Neural progenitor cell (in vitro differentiated cells): Measurements from ENCODE around the gene EPHB3.

Experiments used
- EZH2phosphoT487 ChIP-seq: fragments of 200-600 bp; sonication (generic); IDR thresholded peaks from 2 replicates; pipeline ENCODE4 v1.6.1; 2017; ENCODE audit warnings: antibody characterized with exemption
- TF ChIP-seq, protein P1 (sequence below): fragments of 200-600 bp; sonication (generic); IDR thresholded peaks from 2 replicates; pipeline ENCODE4 v1.5.1; 2017; ENCODE audit warnings: antibody characterized with exemption, mild to moderate bottlenecking

DNA sequence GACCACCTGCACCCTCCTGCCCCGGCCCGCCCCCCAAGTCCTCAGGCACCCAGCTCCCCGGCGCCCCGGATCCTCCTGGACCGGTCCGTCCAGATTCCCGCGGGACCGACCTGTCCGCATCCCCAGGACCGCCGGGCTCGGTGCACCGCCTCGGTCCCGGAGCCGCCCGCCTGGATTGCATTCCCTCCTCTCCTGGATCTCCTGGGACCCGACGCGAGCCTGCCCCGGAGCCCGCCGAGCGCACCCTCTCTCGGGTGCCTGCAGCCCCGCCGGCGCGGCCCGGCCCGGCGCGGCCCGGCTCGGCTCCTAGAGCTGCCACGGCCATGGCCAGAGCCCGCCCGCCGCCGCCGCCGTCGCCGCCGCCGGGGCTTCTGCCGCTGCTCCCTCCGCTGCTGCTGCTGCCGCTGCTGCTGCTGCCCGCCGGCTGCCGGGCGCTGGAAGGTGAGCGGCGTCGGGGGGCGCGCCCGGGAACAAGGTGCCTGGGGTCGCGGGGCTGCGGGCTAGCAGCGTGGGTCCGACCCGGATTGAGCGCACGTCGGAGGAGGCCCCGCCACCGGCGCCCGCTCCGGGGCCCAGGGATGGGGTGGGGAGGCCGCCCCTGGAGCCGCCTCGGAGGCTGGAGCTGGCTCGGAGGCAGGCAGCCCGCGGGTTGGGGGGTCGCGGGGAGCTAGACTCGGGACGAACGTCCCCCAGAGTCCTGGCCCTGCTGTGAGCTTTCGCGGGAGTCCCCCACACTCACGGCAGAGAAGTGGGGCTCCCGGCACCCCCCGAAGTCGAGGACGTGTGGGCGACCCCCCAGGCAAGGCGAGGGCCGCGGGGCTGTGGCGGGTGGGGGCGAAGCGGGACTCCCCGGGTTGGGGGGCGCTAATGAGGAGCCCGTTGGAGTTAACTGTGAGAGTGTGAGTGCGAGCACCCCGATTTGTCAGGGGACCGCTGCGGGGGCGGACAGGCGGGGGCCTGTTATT lies 610 bp downstream of the EPHB3 start:
- TF ChIP-seq, protein P1, sequence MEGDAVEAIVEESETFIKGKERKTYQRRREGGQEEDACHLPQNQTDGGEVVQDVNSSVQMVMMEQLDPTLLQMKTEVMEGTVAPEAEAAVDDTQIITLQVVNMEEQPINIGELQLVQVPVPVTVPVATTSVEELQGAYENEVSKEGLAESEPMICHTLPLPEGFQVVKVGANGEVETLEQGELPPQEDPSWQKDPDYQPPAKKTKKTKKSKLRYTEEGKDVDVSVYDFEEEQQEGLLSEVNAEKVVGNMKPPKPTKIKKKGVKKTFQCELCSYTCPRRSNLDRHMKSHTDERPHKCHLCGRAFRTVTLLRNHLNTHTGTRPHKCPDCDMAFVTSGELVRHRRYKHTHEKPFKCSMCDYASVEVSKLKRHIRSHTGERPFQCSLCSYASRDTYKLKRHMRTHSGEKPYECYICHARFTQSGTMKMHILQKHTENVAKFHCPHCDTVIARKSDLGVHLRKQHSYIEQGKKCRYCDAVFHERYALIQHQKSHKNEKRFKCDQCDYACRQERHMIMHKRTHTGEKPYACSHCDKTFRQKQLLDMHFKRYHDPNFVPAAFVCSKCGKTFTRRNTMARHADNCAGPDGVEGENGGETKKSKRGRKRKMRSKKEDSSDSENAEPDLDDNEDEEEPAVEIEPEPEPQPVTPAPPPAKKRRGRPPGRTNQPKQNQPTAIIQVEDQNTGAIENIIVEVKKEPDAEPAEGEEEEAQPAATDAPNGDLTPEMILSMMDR, result no peak
- TF ChIP-seq EZH2phosphoT487, result peak; percentile 94
